Fibroblast of lung (primary cell): ENCODE results near the gene ASPRV1. TPM values are rescaled to one million over a fixed set of nuclear protein-coding genes. Genes with fewer than 3 reads are reported as not detected.

Source experiments
- DNase-seq, 2 donors: peaks; one replicate each; pipeline versions ENCODE4 v3.0.0 to v3.0.0-alpha.2; 2010; ENCODE audit warnings: low read depth in 2 of 2
- H2AFZ ChIP-seq: 2 replicates; pipeline ENCODE4 v1.5.1; 2012; ENCODE audit warnings: low read length, control low read depth, inconsistent platforms
- H3K27ac ChIP-seq: 2 replicates; pipeline ENCODE4 v1.5.1; 2011; ENCODE audit warnings: low read length, control low read depth; ENCODE audit not compliant: insufficient read depth
- H3K27me3 ChIP-seq: 2 replicates; pipeline ENCODE4 v1.5.1; 2011; ENCODE audit warnings: mild to moderate bottlenecking, low read length; ENCODE audit not compliant: control insufficient read depth, insufficient read depth
- H3K36me3 ChIP-seq: 2 replicates; pipeline ENCODE4 v1.5.1; 2011; ENCODE audit warnings: low read length; ENCODE audit not compliant: control insufficient read depth, insufficient read depth
- H3K4me1 ChIP-seq: 2 replicates; pipeline ENCODE4 v1.5.1; 2011; ENCODE audit warnings: low read length; ENCODE audit not compliant: control insufficient read depth, insufficient read depth; ENCODE audit errors: extremely low read depth
- H3K4me2 ChIP-seq: 2 replicates; pipeline ENCODE4 v1.5.1; 2011; ENCODE audit warnings: low read length, control low read depth; ENCODE audit not compliant: insufficient read depth; ENCODE audit errors: extremely low read depth
- H3K4me3 ChIP-seq, 4 experiments: fragments of 200-600 bp in 1 of 4; sonication (generic) in 1 of 4; replicated peaks in 1 of 4; 2 replicates each; pipeline ENCODE4 v1.5.1; 2011 to 2016; ENCODE audit warnings: low read length in 4 of 4, low read depth in 3 of 4, mild to moderate bottlenecking in 3 of 4, control low read depth in 2 of 4, inconsistent platforms in 1 of 4, mixed read lengths in 1 of 4; ENCODE audit not compliant: insufficient read depth in 1 of 4; ENCODE audit errors: control extremely low read depth in 1 of 4
- H3K79me2 ChIP-seq: 2 replicates; pipeline ENCODE4 v1.5.1; 2012; ENCODE audit warnings: mild to moderate bottlenecking, low read length, inconsistent platforms; ENCODE audit not compliant: control insufficient read depth, insufficient read depth
- H3K9ac ChIP-seq: 2 replicates; pipeline ENCODE4 v1.5.1; 2011; ENCODE audit warnings: mild to moderate bottlenecking, low read length, control low read depth; ENCODE audit not compliant: insufficient read depth
- H3K9me3 ChIP-seq: 2 replicates; pipeline ENCODE4 v1.5.1; 2012; ENCODE audit warnings: low read depth, low read length; ENCODE audit not compliant: control insufficient read depth, insufficient read depth
- H4K20me1 ChIP-seq: 2 replicates; pipeline ENCODE4 v1.5.1; 2011; ENCODE audit warnings: low read length; ENCODE audit not compliant: control insufficient read depth, insufficient read depth; ENCODE audit errors: extremely low read depth
- EZH2 ChIP-seq: IDR thresholded peaks from 2 replicates; pipeline ENCODE4 v1.5.1; 2012; ENCODE audit warnings: low read length, control low read depth, mild to moderate bottlenecking; ENCODE audit errors: missing control alignments
- polyA plus RNA-seq, 2 donors: library from polyadenylated mRNA; depleted of rRNA in 1 of 2; stranded (reverse) in 1 of 2; unstranded in 1 of 2; fragments of >200 nt; gene quantifications; 2 replicates each; pipeline ENCODE4 v1.2.1, GENCODE V29; 2011 to 2012; ENCODE audit warnings: missing spikeins in 1 of 2
- total RNA-seq: library from RNA; depleted of rRNA; stranded (reverse); fragments of >200 nt; gene quantifications from 2 replicates; pipeline ENCODE4 v1.2.1, GENCODE V29; 2014
- TF ChIP-seq, protein P1 (sequence below), 2 donors: IDR thresholded peaks in 1 of 2; conservative IDR thresholded peaks in 1 of 2; 1 replicate in 1 of 2; 2 replicates in 1 of 2; pipeline ENCODE4 v1.5.1; 2011 to 2012; ENCODE audit warnings: low read length in 2 of 2, control low read depth in 1 of 2, inconsistent platforms in 1 of 2, low read depth in 1 of 2, mild to moderate bottlenecking in 1 of 2

Gene ASPRV1
- total and polyA plus RNA-seq, 2 donors (not counting 1 experiment from before 2014, with no cell fraction given): 0.08 to 0.33 TPM

- Histone ChIP-seq H3K79me2 (no peaks in the 10 kb centered on the region), H3K36me3 (no peaks in the 10 kb centered on the region), H2AFZ (no peak overlapping the region), H4K20me1 (no peaks in the 10 kb centered on the region), H3K4me3 (no peak overlapping the region), H3K4me1 (peaks cover 4% of the 10 kb centered on the region), H3K27me3 (no peaks in the 10 kb centered on the region), H3K9me3 (no peaks in the 10 kb centered on the region), H3K27ac (no peak overlapping the region), H3K4me2 (no peak overlapping the region), H3K9ac (no peak overlapping the region)
- DNase-seq: no peak
- no peak for TF ChIP-seq EZH2
- TF ChIP-seq, protein P1, sequence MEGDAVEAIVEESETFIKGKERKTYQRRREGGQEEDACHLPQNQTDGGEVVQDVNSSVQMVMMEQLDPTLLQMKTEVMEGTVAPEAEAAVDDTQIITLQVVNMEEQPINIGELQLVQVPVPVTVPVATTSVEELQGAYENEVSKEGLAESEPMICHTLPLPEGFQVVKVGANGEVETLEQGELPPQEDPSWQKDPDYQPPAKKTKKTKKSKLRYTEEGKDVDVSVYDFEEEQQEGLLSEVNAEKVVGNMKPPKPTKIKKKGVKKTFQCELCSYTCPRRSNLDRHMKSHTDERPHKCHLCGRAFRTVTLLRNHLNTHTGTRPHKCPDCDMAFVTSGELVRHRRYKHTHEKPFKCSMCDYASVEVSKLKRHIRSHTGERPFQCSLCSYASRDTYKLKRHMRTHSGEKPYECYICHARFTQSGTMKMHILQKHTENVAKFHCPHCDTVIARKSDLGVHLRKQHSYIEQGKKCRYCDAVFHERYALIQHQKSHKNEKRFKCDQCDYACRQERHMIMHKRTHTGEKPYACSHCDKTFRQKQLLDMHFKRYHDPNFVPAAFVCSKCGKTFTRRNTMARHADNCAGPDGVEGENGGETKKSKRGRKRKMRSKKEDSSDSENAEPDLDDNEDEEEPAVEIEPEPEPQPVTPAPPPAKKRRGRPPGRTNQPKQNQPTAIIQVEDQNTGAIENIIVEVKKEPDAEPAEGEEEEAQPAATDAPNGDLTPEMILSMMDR (conservative IDR thresholded peaks at IDR 0.05 in 1 of 2, IDR thresholded peaks at IDR 0.05 in 1 of 2; ENCODE audit: low read depth in 1 of 2, low read length in 2 of 2): no peak
Observed at GRCh38 chr2:69992310-69993047, 31.0 kb upstream of the ASPRV1 start.

GRCh38 chr2:69989441-69990105, 28.1 kb upstream of the ASPRV1 start:
- Histone ChIP-seq H3K4me2 (no peak overlapping the region), H3K4me1 (no peaks in the 10 kb centered on the region), H2AFZ (no peak overlapping the region), H4K20me1 (no peaks in the 10 kb centered on the region), H3K79me2 (no peaks in the 10 kb centered on the region), H3K9me3 (no peaks in the 10 kb centered on the region), H3K27ac (no peak overlapping the region), H3K9ac (no peak overlapping the region), H3K36me3 (no peaks in the 10 kb centered on the region), H3K4me3 (no peak overlapping the region), H3K27me3 (no peaks in the 10 kb centered on the region)
- no peak for DNase-seq
- TF ChIP-seq, protein P1 (conservative IDR thresholded peaks at IDR 0.05 in 1 of 2, IDR thresholded peaks at IDR 0.05 in 1 of 2; ENCODE audit: low read depth in 1 of 2, low read length in 2 of 2): no peak
- no peak for TF ChIP-seq EZH2

- no peak overlapping the region for H2AFZ ChIP-seq
- TF ChIP-seq EZH2: no peak
- TF ChIP-seq, protein P1 (conservative IDR thresholded peaks at IDR 0.05 in 1 of 2, IDR thresholded peaks at IDR 0.05 in 1 of 2; ENCODE audit: low read depth in 1 of 2, low read length in 2 of 2): no peak
- H3K4me3 ChIP-seq: no peak overlapping the region
- no peak overlapping the region for H3K27ac ChIP-seq
- no peaks in the 10 kb centered on the region for H3K4me1 ChIP-seq
- no peaks in the 10 kb centered on the region for H3K27me3 ChIP-seq
- no peaks in the 10 kb centered on the region for H3K36me3 ChIP-seq
- no peak overlapping the region for H3K9ac ChIP-seq
- no peak overlapping the region for H3K4me2 ChIP-seq
- DNase-seq: no peak
- no peaks in the 10 kb centered on the region for H3K9me3 ChIP-seq
- no peaks in the 10 kb centered on the region for H3K79me2 ChIP-seq
- H4K20me1 ChIP-seq: no peaks in the 10 kb centered on the region
Observed at GRCh38 chr2:69989009-69989408, 27.6 kb upstream of the ASPRV1 start.
